GM18498 (cell line): ENCODE results near the gene NRG3.

ENCODE experiments used
- ATAC-seq: cut with Tn5 transposase; IDR thresholded peaks from one replicate; pipeline ENCODE4 v1.9.1; 2021; ENCODE audit warnings: mild to moderate bottlenecking, moderate library complexity; ENCODE audit not compliant: unreplicated experiment

NRG3 gene

GRCh38 chr10:82874671-82875070, 999.7 kb downstream of the NRG3 start:
- ATAC-seq = no peak

- ATAC-seq = no peak
Observed at GRCh38 chr10:82880776-82881290, 1005.8 kb downstream of the NRG3 start.

- ATAC-seq = no peak
Observed at GRCh38 chr10:82882722-82883121, 1007.7 kb downstream of the NRG3 start.

GRCh38 chr10:82883603-82884002, 1008.6 kb downstream of the NRG3 start:
- ATAC-seq = no peak

GRCh38 chr10:82887488-82887887, 1012.5 kb downstream of the NRG3 start:
- no peak for ATAC-seq

- ATAC-seq = no peak
Observed at GRCh38 chr10:82888809-82889455, 1013.9 kb downstream of the NRG3 start.

- ATAC-seq = no peak
Observed at GRCh38 chr10:82889728-82890127, 1014.7 kb downstream of the NRG3 start.

GRCh38 chr10:82890573-82890972, 1015.6 kb downstream of the NRG3 start:
- no peak for ATAC-seq

- no peak for ATAC-seq
Observed at GRCh38 chr10:82908096-82908495, 1033.1 kb downstream of the NRG3 start.

- no peak for ATAC-seq
Observed at GRCh38 chr10:82908751-82909150, 1033.8 kb downstream of the NRG3 start.

GRCh38 chr10:82910301-82910700, 1035.3 kb downstream of the NRG3 start:
- ATAC-seq = no peak

GRCh38 chr10:82914655-82915136, 1039.7 kb downstream of the NRG3 start:
- ATAC-seq = no peak

GRCh38 chr10:82916941-82917340, 1041.9 kb downstream of the NRG3 start:
- ATAC-seq = no peak

GRCh38 chr10:82918022-82918421, 1043.0 kb downstream of the NRG3 start:
- ATAC-seq = no peak

GRCh38 chr10:82922046-82922445, 1047.1 kb downstream of the NRG3 start:
- peak; percentile 53 for ATAC-seq

GRCh38 chr10:82922755-82923154, 1047.8 kb downstream of the NRG3 start:
- ATAC-seq = no peak

- ATAC-seq = no peak
Observed at GRCh38 chr10:82924711-82925110, 1049.7 kb downstream of the NRG3 start.

- peak; percentile 76 for ATAC-seq
Observed at GRCh38 chr10:82925547-82925946, 1050.6 kb downstream of the NRG3 start.

GRCh38 chr10:82932451-82932850, 1057.5 kb downstream of the NRG3 start:
- ATAC-seq = no peak

- no peak for ATAC-seq
Observed at GRCh38 chr10:82934429-82934828, 1059.4 kb downstream of the NRG3 start.

GRCh38 chr10:82934947-82935346, 1060.0 kb downstream of the NRG3 start:
- ATAC-seq = no peak

- no peak for ATAC-seq
Observed at GRCh38 chr10:82938331-82938730, 1063.3 kb downstream of the NRG3 start.
